ENCODE measurements around the gene RNU4-1.
A peak's percentile ranks its signal among the peaks of the same experiment; 100 is the strongest.

- TF ChIP-seq POLR2A (IDR thresholded peaks at IDR 0.05), result peak in 2 of 4 donors; percentile 78 to 87
- TF ChIP-seq CTCF (IDR thresholded peaks at IDR 0.05), result peak in 5 of 7 experiments; percentile 42 to 83 (median 65)
Measured at GRCh38 chr12:120317224-120318105, 24.4 kb upstream of the RNU4-1 start.
